GM12864 (cell line): Measurements from ENCODE around the gene SLC7A9.
"Not testable (repeated sequence)": the region's sequence is repeated elsewhere in the genome, so short reads cannot be mapped to it uniquely, and the experiment has no call there.

Source experiments
- DNase-seq: peaks from one replicate; pipeline ENCODE4 v3.0.0-alpha.2; 2011; ENCODE audit warnings: low read depth
- H3K4me3 ChIP-seq: 2 replicates; pipeline ENCODE4 v1.5.1; 2011; ENCODE audit warnings: mild to moderate bottlenecking, low read depth, low read length, control low read depth
- TF ChIP-seq, protein P1 (sequence below): IDR thresholded peaks from 2 replicates; pipeline ENCODE4 v1.5.1; 2011; ENCODE audit warnings: low read depth, mild to moderate bottlenecking, moderate library complexity, low read length, control low read depth, inconsistent platforms; ENCODE audit errors: missing control alignments

Gene SLC7A9

GRCh38 chr19:32808236-32808635 lies 61.3 kb downstream of the SLC7A9 start:
- TF ChIP-seq, protein P1, sequence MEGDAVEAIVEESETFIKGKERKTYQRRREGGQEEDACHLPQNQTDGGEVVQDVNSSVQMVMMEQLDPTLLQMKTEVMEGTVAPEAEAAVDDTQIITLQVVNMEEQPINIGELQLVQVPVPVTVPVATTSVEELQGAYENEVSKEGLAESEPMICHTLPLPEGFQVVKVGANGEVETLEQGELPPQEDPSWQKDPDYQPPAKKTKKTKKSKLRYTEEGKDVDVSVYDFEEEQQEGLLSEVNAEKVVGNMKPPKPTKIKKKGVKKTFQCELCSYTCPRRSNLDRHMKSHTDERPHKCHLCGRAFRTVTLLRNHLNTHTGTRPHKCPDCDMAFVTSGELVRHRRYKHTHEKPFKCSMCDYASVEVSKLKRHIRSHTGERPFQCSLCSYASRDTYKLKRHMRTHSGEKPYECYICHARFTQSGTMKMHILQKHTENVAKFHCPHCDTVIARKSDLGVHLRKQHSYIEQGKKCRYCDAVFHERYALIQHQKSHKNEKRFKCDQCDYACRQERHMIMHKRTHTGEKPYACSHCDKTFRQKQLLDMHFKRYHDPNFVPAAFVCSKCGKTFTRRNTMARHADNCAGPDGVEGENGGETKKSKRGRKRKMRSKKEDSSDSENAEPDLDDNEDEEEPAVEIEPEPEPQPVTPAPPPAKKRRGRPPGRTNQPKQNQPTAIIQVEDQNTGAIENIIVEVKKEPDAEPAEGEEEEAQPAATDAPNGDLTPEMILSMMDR: no peak
- no peak overlapping the region for H3K4me3 ChIP-seq
- no peak for DNase-seq

- H3K4me3 ChIP-seq: no peak overlapping the region
- DNase-seq: no peak
- TF ChIP-seq, protein P1: no peak
Measured at GRCh38 chr19:32802840-32803239, 66.7 kb downstream of the SLC7A9 start.

- DNase-seq: no peak
- TF ChIP-seq, protein P1: no peak
- H3K4me3 ChIP-seq: no peak overlapping the region
Measured at GRCh38 chr19:32800754-32801153, 68.8 kb downstream of the SLC7A9 start.

DNA sequence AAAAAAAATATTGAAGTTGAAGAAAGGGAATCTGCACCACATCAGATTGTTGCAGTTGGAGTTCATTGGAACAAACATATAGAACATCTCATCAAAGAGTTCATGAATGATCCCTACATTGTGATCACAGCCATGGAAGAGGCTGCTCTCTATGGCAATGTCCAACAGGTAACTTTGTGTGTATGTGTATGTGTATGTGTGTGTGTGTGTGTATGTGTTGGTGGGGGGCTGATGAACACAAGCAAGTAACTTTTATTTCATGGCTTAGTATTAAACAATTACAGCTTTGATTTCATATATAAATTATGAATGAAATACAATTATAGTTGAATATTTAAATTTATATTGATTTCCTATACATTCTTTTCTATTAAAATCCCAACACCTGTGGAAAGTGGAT lies 69.4 kb downstream of the SLC7A9 start:
- DNase-seq: no peak
- TF ChIP-seq, protein P1: no peak
- no peak overlapping the region for H3K4me3 ChIP-seq

DNA sequence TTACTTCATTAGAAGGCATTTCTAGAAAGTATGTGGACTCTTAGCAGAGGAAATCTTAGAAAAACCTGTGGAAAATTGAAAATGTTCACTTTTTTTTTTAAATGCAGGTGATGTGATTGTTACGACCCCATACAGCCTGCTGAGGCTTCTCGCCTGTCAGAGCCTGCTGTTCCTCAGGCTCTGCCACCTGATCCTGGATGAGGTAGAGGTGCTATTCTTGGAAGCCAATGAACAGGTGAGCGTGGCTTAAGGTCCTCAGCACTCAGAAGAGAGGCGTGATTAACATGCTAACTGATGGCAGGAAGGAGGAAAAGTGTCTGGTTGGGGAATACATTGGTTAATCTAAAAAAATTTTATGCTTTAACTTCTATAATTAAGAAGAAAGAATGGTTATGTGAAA lies 71.4 kb downstream of the SLC7A9 start:
- no peak overlapping the region for H3K4me3 ChIP-seq
- TF ChIP-seq, protein P1: no peak
- no peak for DNase-seq

GRCh38 chr19:32789429-32789828 lies 80.1 kb downstream of the SLC7A9 start:
- TF ChIP-seq, protein P1: no peak
- no peak overlapping the region for H3K4me3 ChIP-seq
- DNase-seq: no peak

- not testable (repeated sequence) for H3K4me3 ChIP-seq
Measured at GRCh38 chr19:32787895-32788294, 81.7 kb downstream of the SLC7A9 start.

GRCh38 chr19:32787161-32787813 lies 82.3 kb downstream of the SLC7A9 start:
- not testable (repeated sequence) for H3K4me3 ChIP-seq, DNase-seq

More at GRCh38 chr19:32787895-32788294, 81.7 kb downstream of the SLC7A9 start:
- not testable (repeated sequence) for DNase-seq

GRCh38 chr19:32782089-32782488 lies 87.5 kb downstream of the SLC7A9 start:
- not testable (repeated sequence) for H3K4me3 ChIP-seq, DNase-seq
